Stomach (tissue), 9 donors: ENCODE measurements around the gene RALGAPB. TPM values are rescaled to one million over a fixed set of nuclear protein-coding genes. Genes with fewer than 3 reads are reported as not detected.

Source experiments
- DNase-seq, 2 donors: peaks; one replicate each; pipeline versions ENCODE4 v3.0.0 to v3.0.0-alpha.2; 2013 to 2019
- H3K27ac ChIP-seq, 5 donors: fragments of 200-600 bp in 4 of 5; sonication (generic) in 4 of 5; one replicate each; pipeline ENCODE4 v1.5.1; 2013 to 2019; ENCODE audit warnings: mild to moderate bottlenecking in 1 of 5, moderate library complexity in 1 of 5
- H3K27me3 ChIP-seq, 3 donors: fragments of 200-600 bp; sonication (generic); one replicate each; pipeline ENCODE4 v1.5.1; 2017 to 2019; ENCODE audit warnings: mixed run types in 1 of 3
- H3K36me3 ChIP-seq, 4 donors: fragments of 200-600 bp; sonication (generic); 1 replicate in 3 of 4; 2 replicates in 1 of 4; pipeline ENCODE4 v1.5.1; 2016 to 2019
- H3K4me1 ChIP-seq, 4 donors: fragments of 200-600 bp; sonication (generic); one replicate each; pipeline ENCODE4 v1.5.1; 2016 to 2019
- H3K4me3 ChIP-seq, 4 donors: fragments of 200-600 bp; sonication (generic) in 3 of 4; one replicate each; pipeline ENCODE4 v1.5.1; 2016 to 2019; ENCODE audit warnings: mild to moderate bottlenecking in 1 of 4
- H3K9me3 ChIP-seq, 4 donors: fragments of 200-600 bp; sonication (generic); one replicate each; pipeline ENCODE4 v1.5.1; 2016 to 2019
- EP300 ChIP-seq: sonication (generic); formaldehyde crosslinking; IDR thresholded peaks from one replicate; pipeline ENCODE4 v1.6.1; 2017; ENCODE audit warnings: antibody characterized with exemption
- POLR2A ChIP-seq, 4 donors: fragments of 450-650 bp; IDR thresholded peaks; one replicate each; pipeline ENCODE4 v1.6.1; 2016; ENCODE audit warnings: antibody characterized with exemption in 4 of 4, control low read depth in 2 of 4, mild to moderate bottlenecking in 1 of 4, moderate library complexity in 1 of 4
- POLR2AphosphoS5 ChIP-seq, 3 donors: sonication (generic); formaldehyde crosslinking; IDR thresholded peaks; one replicate each; pipeline ENCODE4 v1.6.1; 2016; ENCODE audit warnings: antibody characterized with exemption in 3 of 3
- WGBS, 5 donors: extraction: QIAGEN DNeasy Blood & Tissue Kit in 3 of 5; methylation state at CpG; one replicate each; pipeline versions ENCODE4 v1.1.5 to v1.1.7; 2013 to 2018; 5-methylcytosine and 5-hydroxymethylcytosine counted together
- intact Hi-C: fragments of 100-400 bp; cut with DNase I; formaldehyde crosslinking; loops from one replicate; pipeline ENCODE4 v1.15.1; 2023; ENCODE audit warnings: low total_unique reads
- polyA plus RNA-seq, 3 donors: library from polyadenylated mRNA; stranded (reverse); fragments of 200-250 nt; gene quantifications; one replicate each; pipeline ENCODE4 v1.2.3, GENCODE V29; 2013
- total RNA-seq, 5 donors: library from RNA; depleted of rRNA; stranded (reverse); fragments of >200 nt; gene quantifications; one replicate each; pipeline versions ENCODE4 v1.1.0 to v1.2.3, GENCODE V29; 2014 to 2016
- TF ChIP-seq, protein P1 (sequence below), 7 experiments: fragments of 450-650 bp in 4 of 7; fragments of 200-600 bp in 3 of 7; sonication (generic) in 3 of 7; IDR thresholded peaks; one replicate each; pipeline ENCODE4 v1.5.1; 2016 to 2019; ENCODE audit warnings: antibody characterized with exemption in 7 of 7, control low read depth in 2 of 7, mild to moderate bottlenecking in 1 of 7
- donor health status: healthy with polysubstance abuse.
- donor health status: Bipolar disorder and iron deficiency.
- donor health status: healthy.

Gene RALGAPB
- total and polyA plus RNA-seq, 8 donors: 5.4 to 57.5 (median 36.5) TPM

- H3K27ac ChIP-seq: no peak overlapping the region
- no peak overlapping the region for H3K4me3 ChIP-seq
- H3K4me1 ChIP-seq: no peaks in the 10 kb centered on the region
- WGBS, 5 donors: 63 to 75% (median 73%) methylated on average over 9 of the region's 9 CpGs
- no peaks in the 10 kb centered on the region for H3K36me3 ChIP-seq
- TF ChIP-seq EP300 (no peak), POLR2A (IDR thresholded peaks at IDR 0.05) (no peak), POLR2AphosphoS5 (IDR thresholded peaks at IDR 0.05) (no peak)
- TF ChIP-seq, protein P1, sequence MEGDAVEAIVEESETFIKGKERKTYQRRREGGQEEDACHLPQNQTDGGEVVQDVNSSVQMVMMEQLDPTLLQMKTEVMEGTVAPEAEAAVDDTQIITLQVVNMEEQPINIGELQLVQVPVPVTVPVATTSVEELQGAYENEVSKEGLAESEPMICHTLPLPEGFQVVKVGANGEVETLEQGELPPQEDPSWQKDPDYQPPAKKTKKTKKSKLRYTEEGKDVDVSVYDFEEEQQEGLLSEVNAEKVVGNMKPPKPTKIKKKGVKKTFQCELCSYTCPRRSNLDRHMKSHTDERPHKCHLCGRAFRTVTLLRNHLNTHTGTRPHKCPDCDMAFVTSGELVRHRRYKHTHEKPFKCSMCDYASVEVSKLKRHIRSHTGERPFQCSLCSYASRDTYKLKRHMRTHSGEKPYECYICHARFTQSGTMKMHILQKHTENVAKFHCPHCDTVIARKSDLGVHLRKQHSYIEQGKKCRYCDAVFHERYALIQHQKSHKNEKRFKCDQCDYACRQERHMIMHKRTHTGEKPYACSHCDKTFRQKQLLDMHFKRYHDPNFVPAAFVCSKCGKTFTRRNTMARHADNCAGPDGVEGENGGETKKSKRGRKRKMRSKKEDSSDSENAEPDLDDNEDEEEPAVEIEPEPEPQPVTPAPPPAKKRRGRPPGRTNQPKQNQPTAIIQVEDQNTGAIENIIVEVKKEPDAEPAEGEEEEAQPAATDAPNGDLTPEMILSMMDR (IDR thresholded peaks at IDR 0.05): no peak
- intact Hi-C loops: no loop called here
- DNase-seq: no peak
- H3K27me3 ChIP-seq: peaks cover 0 to 55% (median 0%) of the 10 kb centered on the region in 3 donors
- peaks cover 0 to 13% (median 9%) of the 10 kb centered on the region in 4 donors for H3K9me3 ChIP-seq
These were observed 147.8 kb downstream of the RALGAPB start for GRCh38 chr20:38620441-38620840.

GRCh38 chr20:38623061-38623460, 150.4 kb downstream of the RALGAPB start:
- H3K36me3 ChIP-seq: no peaks in the 10 kb centered on the region
- H3K27ac ChIP-seq: no peak overlapping the region
- no peak for TF ChIP-seq POLR2AphosphoS5 (IDR thresholded peaks at IDR 0.05)
- no peak for TF ChIP-seq EP300
- TF ChIP-seq POLR2A (IDR thresholded peaks at IDR 0.05): no peak
- TF ChIP-seq, protein P1 (IDR thresholded peaks at IDR 0.05): no peak
- no peak for DNase-seq
- H3K4me1 ChIP-seq: no peaks in the 10 kb centered on the region
- WGBS, 5 donors: 49 to 82% (median 73%) methylated on average over 3 to 4 of the region's 4 CpGs
- peaks cover 0 to 31% (median 0%) of the 10 kb centered on the region in 3 donors for H3K27me3 ChIP-seq
- no peak overlapping the region for H3K4me3 ChIP-seq
- intact Hi-C loops: no loop called here
- H3K9me3 ChIP-seq: peaks cover 0 to 13% (median 9%) of the 10 kb centered on the region in 4 donors

DNA sequence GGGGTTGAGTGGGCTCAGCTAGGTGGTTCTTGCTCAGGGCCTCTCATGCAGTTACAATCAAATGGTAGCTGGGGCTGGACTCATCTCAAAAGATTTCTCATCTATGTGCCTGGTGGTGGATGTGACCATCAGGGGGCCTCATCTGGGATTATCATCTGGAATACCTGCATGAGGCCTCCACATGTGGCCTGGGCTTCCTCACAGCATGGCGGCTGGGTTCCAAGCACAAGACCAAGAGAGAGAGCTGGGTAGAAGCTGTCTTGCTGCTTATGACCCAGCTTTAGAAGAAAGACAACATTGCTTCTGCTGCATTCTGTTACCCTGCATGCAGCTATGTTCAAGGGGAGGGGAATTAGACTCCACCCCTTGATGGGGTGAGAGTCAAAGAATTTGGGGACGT, 151.4 kb downstream of the RALGAPB start:
- Histone ChIP-seq H3K36me3 (no peaks in the 10 kb centered on the region), H3K4me3 (no peak overlapping the region), H3K4me1 (no peaks in the 10 kb centered on the region), H3K9me3 (peaks cover 0 to 13% (median 9%) of the 10 kb centered on the region in 4 donors), H3K27ac (no peak overlapping the region), H3K27me3 (peaks cover 0 to 21% (median 0%) of the 10 kb centered on the region in 3 donors)
- 61 to 92% (median 88%) methylated on average over 2 of the region's 2 CpGs for WGBS, 5 donors
- DNase-seq: no peak
- TF ChIP-seq POLR2A (IDR thresholded peaks at IDR 0.05): no peak
- no peak for TF ChIP-seq EP300
- TF ChIP-seq POLR2AphosphoS5 (IDR thresholded peaks at IDR 0.05): no peak
- TF ChIP-seq, protein P1 (IDR thresholded peaks at IDR 0.05): no peak
- intact Hi-C loops: no loop called here

- DNase-seq: no peak
- Histone ChIP-seq H3K4me1 (no peaks in the 10 kb centered on the region), H3K4me3 (no peak overlapping the region), H3K27me3 (peaks cover 0 to 14% (median 0%) of the 10 kb centered on the region in 3 donors), H3K27ac (no peak overlapping the region), H3K36me3 (no peaks in the 10 kb centered on the region), H3K9me3 (peaks cover 0 to 13% (median 9%) of the 10 kb centered on the region in 4 donors)
- no peak for TF ChIP-seq POLR2AphosphoS5 (IDR thresholded peaks at IDR 0.05)
- TF ChIP-seq, protein P1 (IDR thresholded peaks at IDR 0.05): no peak
- TF ChIP-seq POLR2A (IDR thresholded peaks at IDR 0.05): no peak
- no peak for TF ChIP-seq EP300
- intact Hi-C loops: no loop called here
These were observed 153.3 kb downstream of the RALGAPB start for GRCh38 chr20:38625896-38626295.
